Amniotic epithelial cell (primary cell): ENCODE results near the gene AHSG.

Experiments
- DNase-seq: peaks from one replicate; pipeline ENCODE4 v3.0.0-alpha.2; 2010; ENCODE audit warnings: low read depth

The AHSG gene

GRCh38 chr3:186592682-186593081, 20.2 kb upstream of the AHSG start:
- no peak for DNase-seq

- DNase-seq = no peak
These were observed 19.0 kb upstream of the AHSG start for GRCh38 chr3:186593862-186594261.

GRCh38 chr3:186594591-186595113, 18.2 kb upstream of the AHSG start:
- no peak for DNase-seq

GRCh38 chr3:186596568-186597287, 16.1 kb upstream of the AHSG start:
- peak; percentile 54 for DNase-seq

- DNase-seq = peak; percentile 75
These were observed 14.6 kb upstream of the AHSG start for GRCh38 chr3:186598108-186598784.

GRCh38 chr3:186598794-186599141, 14.1 kb upstream of the AHSG start:
- no peak for DNase-seq

GRCh38 chr3:186599142-186599784, 13.6 kb upstream of the AHSG start:
- DNase-seq = no peak

- no peak for DNase-seq
These were observed 13.1 kb upstream of the AHSG start for GRCh38 chr3:186599785-186600166.

GRCh38 chr3:186600896-186601295, 12.0 kb upstream of the AHSG start:
- DNase-seq = no peak

- no peak for DNase-seq
These were observed 9.7 kb upstream of the AHSG start for GRCh38 chr3:186603159-186603558.

- DNase-seq = no peak
These were observed 7.8 kb upstream of the AHSG start for GRCh38 chr3:186605078-186605477.

- DNase-seq = no peak
These were observed 7.0 kb upstream of the AHSG start for GRCh38 chr3:186605561-186606545.

GRCh38 chr3:186608624-186609215, 4.1 kb upstream of the AHSG start:
- DNase-seq = no peak

- DNase-seq = peak; percentile 28
These were observed 3.5 kb upstream of the AHSG start for GRCh38 chr3:186609247-186609868.

GRCh38 chr3:186612065-186612464, 795 bp upstream of the AHSG start:
- DNase-seq = no peak

GRCh38 chr3:186613637-186614265, 891 bp downstream of the AHSG start:
- no peak for DNase-seq

- no peak for DNase-seq
These were observed 1.4 kb downstream of the AHSG start for GRCh38 chr3:186614266-186614596.

GRCh38 chr3:186614597-186615483, 2.0 kb downstream of the AHSG start:
- DNase-seq = peak; percentile 53

- no peak for DNase-seq
These were observed 3.4 kb downstream of the AHSG start for GRCh38 chr3:186616299-186616617.
